Small intestine (tissue), 7 donors: ENCODE data around the gene NADK. TPM values are rescaled to one million over a fixed set of nuclear protein-coding genes. Genes with fewer than 3 reads are reported as not detected.
"Not testable (repeated sequence)": the region's sequence is repeated elsewhere in the genome, so short reads cannot be mapped to it uniquely, and the experiment has no call there.

Source experiments
- DNase-seq, 2 donors: peaks; one replicate each; pipeline versions ENCODE4 v3.0.0 to v3.0.0-alpha.2; 2013
- FAIRE-seq: peaks from 2 replicates; lab custom pipeline; 2012; peaks lifted over from hg19 to GRCh38; lab: Jason Lieb, UNC
- H3K27ac ChIP-seq, 3 donors: one replicate each; pipeline ENCODE4 v1.5.1; 2013; ENCODE audit warnings: low read length in 2 of 3, mild to moderate bottlenecking in 2 of 3, control low read depth in 1 of 3, inconsistent platforms in 1 of 3, low read depth in 1 of 3, moderate library complexity in 1 of 3
- H3K27me3 ChIP-seq, 3 donors: one replicate each; pipeline ENCODE4 v1.6.1; 2013; ENCODE audit warnings: low read length in 3 of 3, inconsistent platforms in 1 of 3; ENCODE audit not compliant: control insufficient read depth in 3 of 3, insufficient read depth in 3 of 3
- H3K36me3 ChIP-seq, 3 donors: one replicate each; pipeline ENCODE4 v1.6.1; 2013; ENCODE audit warnings: low read length in 3 of 3, inconsistent platforms in 1 of 3, low read depth in 1 of 3, mild to moderate bottlenecking in 1 of 3, moderate library complexity in 1 of 3; ENCODE audit not compliant: control insufficient read depth in 3 of 3, insufficient read depth in 2 of 3
- H3K4me1 ChIP-seq, 3 donors: one replicate each; pipeline ENCODE4 v1.6.1; 2013; ENCODE audit warnings: low read length in 2 of 3, inconsistent platforms in 1 of 3, low read depth in 1 of 3, mild to moderate bottlenecking in 1 of 3, moderate library complexity in 1 of 3; ENCODE audit not compliant: control insufficient read depth in 3 of 3, insufficient read depth in 2 of 3
- H3K4me3 ChIP-seq, 3 donors: one replicate each; pipeline ENCODE4 v1.5.1; 2013; ENCODE audit warnings: low read length in 3 of 3, control low read depth in 1 of 3, inconsistent platforms in 1 of 3, low read depth in 1 of 3, mild to moderate bottlenecking in 1 of 3, moderate library complexity in 1 of 3
- H3K9me3 ChIP-seq, 2 donors: one replicate each; pipeline ENCODE4 v1.6.1; 2013; ENCODE audit warnings: low read depth in 1 of 2, low read length in 1 of 2; ENCODE audit not compliant: control insufficient read depth in 2 of 2, insufficient read depth in 1 of 2
- WGBS, 3 donors: extraction: QIAGEN DNeasy Blood & Tissue Kit; methylation state at CpG; one replicate each; pipeline ENCODE4 v1.1.7; 2013; 5-methylcytosine and 5-hydroxymethylcytosine counted together
- polyA plus RNA-seq, 4 donors: library from polyadenylated mRNA; stranded (reverse) in 3 of 4; unstranded in 1 of 4; fragments of 200-250 nt in 3 of 4; fragments of 120-200 nt in 1 of 4; gene quantifications; one replicate each; pipeline versions ENCODE4 v1.2.1 to v1.2.3, GENCODE V29; 2013
- donor health status: healthy with polysubstance abuse.
- donor health status: control.
- donor health status: control.
- donor health status: Bipolar disorder and iron deficiency.
- donor health status: healthy.

Gene NADK
- polyA plus RNA-seq, 4 donors: 56.2 to 84.1 (median 68.9) TPM

DNA sequence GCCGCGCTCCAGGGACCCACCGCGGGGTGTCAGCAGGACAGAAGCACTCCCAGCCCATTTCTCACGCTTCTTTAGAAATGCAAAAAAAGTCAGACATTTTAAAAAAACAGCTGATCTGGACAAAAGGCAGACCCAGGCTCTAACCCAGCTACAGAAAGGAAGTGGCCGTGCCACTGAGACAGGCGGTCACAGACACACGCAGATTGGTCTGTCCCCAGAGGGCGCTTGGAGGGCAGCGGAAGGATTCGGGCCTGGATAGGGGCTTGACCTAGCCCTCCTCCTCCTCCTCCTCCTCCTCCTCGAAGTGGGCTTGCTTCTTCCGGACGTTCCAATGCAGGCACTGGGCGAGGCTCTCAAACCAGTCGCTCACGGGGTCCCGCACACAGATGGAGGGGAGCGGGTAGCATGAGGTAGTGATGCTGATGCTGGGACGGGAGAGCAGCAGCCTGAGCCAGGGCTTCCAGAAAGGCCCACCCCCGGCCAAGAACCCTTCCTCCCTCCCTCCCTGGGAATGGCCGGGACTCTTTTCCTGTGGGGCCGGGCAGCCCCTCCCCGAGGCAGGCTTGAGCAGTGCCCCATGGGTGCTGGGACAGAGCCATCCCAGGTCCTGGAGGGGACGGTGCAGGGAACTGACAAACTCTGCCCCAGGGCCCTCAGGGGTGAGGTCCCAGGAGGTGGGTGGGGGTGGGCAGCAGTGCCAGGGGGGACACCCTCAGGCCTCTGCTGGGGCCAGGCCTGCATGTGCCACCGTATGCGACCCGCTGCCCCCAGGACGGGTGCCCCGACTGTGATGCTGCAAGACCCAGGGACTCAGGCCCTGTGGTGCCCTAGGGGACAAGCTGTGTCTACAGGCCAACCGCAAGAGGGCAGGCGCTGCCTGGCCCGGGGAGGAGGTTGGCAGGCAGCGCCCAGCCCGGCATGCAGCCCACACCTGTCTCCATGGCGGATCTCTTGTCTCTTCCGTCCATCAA lies 25.3 kb downstream of the NADK start:
- Histone ChIP-seq H3K27ac (no peak overlapping the region), H3K4me3 (no peak overlapping the region), H3K27me3 (no peaks in the 10 kb centered on the region), H3K9me3 (no peaks in the 10 kb centered on the region), H3K4me1 (peaks cover 0 to 1% (median under 1%) of the 10 kb centered on the region in 3 donors), H3K36me3 (peaks cover 5 to 61% (median 11%) of the 10 kb centered on the region in 3 donors)
- no peak for FAIRE-seq
- WGBS, 3 donors: 83 to 89% (median 87%) methylated on average over 34 to 37 of the region's 37 CpGs
- no peak for DNase-seq

DNA sequence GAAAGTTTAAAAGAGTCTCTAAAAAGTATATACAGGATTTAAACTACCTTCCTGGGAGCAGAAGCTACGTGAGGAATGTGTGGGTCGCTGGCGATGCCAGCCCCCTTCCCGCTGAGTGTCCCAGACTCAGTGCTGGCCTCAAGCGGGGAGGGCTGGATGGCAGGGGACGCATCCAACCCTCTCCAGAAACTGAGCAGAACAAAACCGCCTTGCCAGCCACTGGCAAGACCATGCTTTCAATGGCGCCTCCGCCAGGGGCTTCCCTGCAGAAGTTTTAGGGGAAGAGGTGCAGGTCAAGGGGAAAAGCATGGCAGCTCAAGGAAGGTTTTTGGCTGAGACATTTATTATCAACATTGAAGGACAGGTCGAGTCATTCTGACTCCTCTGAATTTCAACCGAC lies 26.1 kb downstream of the NADK start:
- no peak overlapping the region for H3K27ac ChIP-seq
- H3K9me3 ChIP-seq: no peaks in the 10 kb centered on the region
- 89 to 93% (median 89%) methylated on average over 11 of the region's 11 CpGs for WGBS, 3 donors
- H3K4me3 ChIP-seq: no peak overlapping the region
- DNase-seq (no peak), FAIRE-seq (no peak)
- H3K36me3 ChIP-seq: peaks cover 5 to 54% (median 11%) of the 10 kb centered on the region in 3 donors
- H3K27me3 ChIP-seq: no peaks in the 10 kb centered on the region
- H3K4me1 ChIP-seq: no peaks in the 10 kb centered on the region

DNA sequence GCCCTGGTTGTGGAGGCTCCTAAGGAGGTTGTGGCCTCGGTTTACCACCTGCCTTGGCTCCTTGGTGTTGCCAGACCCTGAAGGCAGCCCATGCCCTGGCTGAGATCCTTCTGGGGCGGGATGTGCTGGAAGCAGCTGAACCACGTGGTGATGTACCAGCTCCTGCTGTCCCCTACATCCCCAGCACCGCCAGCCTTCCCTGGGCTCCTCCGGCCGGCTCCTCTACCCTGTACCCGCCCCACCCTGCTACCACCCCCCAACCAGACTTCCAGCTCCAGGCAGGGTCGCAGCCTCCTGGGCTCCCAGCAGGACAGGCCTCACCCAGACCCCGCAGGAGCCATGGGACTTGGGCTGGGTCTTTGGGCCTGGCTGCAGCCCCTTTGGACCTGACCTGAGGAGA lies 28.3 kb downstream of the NADK start:
- H3K4me1 ChIP-seq, DNase-seq, H3K27me3 ChIP-seq, FAIRE-seq, H3K9me3 ChIP-seq, H3K27ac ChIP-seq, H3K4me3 ChIP-seq: not testable (repeated sequence)
- peaks cover 3 to 31% (median 11%) of the 10 kb centered on the region in 3 donors for H3K36me3 ChIP-seq
- 87 to 96% (median 89%) methylated on average over 6 to 8 of the region's 9 CpGs for WGBS, 3 donors

DNA sequence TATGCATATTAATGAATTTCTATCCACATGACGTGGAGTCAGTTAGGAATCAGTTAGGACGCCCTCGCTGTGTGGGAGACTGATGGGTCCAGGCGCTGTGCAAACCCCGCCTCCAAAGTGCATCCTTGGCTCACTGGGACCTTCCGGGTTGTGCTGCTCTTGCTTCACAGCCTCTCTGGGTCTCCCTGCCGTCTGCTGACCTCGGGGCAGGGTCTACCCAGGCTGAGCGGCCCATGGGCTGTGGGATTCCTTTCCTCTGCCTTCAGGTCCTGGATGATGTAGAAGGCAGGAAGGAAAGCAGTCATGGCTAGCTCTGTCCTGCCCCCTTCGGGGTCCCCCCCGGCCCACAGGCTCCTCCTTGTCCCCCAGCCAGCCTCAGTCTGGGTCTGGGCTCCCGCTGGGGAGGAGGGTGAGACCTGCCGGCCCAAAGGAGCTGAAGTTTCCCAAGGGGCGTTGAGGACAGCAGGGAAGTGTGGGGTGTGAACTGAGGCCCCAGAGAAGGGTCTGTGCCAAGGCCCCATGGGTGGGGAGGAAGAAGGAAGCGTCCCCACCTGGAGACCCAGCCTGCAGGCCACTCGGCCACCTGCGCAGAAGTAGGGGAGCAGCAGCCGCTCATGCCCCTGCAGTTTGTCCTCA lies 29.5 kb downstream of the NADK start:
- 75 to 76% (median 75%) methylated on average over 16 to 18 of the region's 18 CpGs for WGBS, 3 donors
- Histone ChIP-seq H3K36me3 (peaks cover 2 to 20% (median 8%) of the 10 kb centered on the region in 3 donors), H3K4me3 (no peak overlapping the region), H3K27ac (no peak overlapping the region), H3K27me3 (no peaks in the 10 kb centered on the region), H3K9me3 (no peaks in the 10 kb centered on the region), H3K4me1 (no peaks in the 10 kb centered on the region)
- DNase-seq: no peak
- FAIRE-seq: no peak

DNA sequence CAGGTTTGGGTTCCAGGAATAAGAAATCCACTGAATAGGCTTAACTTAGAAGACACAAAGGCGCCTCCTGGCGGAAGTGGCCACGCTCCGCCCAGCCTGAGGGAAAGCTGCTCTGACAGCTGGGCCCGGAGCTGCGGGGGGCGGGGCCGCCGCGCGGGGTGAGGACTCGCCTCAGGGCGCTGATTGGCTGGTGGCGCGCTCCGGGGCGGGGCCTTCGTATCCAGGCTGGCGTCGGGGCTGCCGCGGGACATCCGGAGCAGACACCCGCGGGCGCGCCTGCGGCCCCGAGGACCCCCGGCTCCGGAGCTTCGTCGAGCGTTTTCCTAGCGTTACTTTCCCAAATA lies 31.7 kb downstream of the NADK start:
- H3K4me3 ChIP-seq: peak overlapping the region in 1 of 3 donors; percentile 36
- H3K4me1 ChIP-seq, H3K27me3 ChIP-seq, DNase-seq, H3K36me3 ChIP-seq, H3K9me3 ChIP-seq, FAIRE-seq: not testable (repeated sequence)
- H3K27ac ChIP-seq: peak overlapping the region; percentile 33 to 92 (median 48)
- WGBS, 3 donors: no CpG with 5 or more reads among the region's 35 CpGs

DNA sequence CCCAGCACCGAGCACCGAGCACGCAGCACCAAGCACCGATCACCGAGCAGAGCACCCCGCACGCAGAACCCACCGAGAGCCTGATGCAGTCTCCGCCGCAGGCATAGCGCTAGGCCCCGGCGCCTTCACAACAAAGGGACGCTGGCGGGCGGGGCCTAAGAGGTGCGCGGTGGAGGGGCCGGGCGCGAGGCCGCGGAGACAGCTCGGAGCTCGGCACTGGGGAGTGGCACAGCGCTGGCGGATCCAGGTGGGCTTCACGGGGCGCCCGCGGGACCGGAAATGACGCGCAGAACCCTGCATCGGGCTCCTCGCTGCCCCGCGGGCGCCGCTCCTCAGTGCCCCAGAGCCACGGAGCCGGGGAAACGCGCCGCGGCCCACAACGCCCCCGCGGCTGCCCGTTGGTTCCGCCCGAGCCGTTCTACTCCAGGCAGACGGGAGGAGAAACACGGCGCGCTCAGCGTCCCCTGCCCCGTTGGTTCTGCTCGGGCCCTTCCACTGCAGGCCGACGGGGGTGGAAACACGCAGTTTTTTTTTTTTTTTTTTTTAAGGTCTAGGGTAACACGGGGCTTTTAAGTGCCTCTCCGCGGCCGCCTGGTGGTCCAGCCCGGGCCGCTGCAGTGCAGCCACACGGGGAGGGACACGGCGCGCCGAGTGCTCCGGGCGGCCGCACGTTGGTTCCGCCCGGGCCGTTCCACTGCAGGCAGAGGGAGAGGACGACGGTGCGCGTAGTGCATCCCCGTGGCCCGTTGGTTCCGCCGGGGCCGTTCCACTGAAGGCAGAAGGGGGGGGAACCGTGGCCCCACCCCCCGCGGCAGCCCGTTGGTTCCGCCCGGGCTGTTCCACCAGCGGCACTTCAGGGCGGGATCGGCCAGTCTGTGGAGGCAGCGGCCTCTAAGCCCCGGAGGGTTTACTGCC lies 32.4 kb downstream of the NADK start:
- H3K9me3 ChIP-seq, FAIRE-seq, H3K27me3 ChIP-seq, H3K4me1 ChIP-seq, H3K36me3 ChIP-seq: not testable (repeated sequence)
- peak; percentile 59 to 82 for DNase-seq
- Histone ChIP-seq H3K4me3 (peak overlapping the region; percentile 27 to 36 (median 30)), H3K27ac (peak overlapping the region; percentile 75 to 92 (median 76))
- 0% methylated on average over 24 to 85 of the region's 101 CpGs for WGBS, 3 donors

DNA sequence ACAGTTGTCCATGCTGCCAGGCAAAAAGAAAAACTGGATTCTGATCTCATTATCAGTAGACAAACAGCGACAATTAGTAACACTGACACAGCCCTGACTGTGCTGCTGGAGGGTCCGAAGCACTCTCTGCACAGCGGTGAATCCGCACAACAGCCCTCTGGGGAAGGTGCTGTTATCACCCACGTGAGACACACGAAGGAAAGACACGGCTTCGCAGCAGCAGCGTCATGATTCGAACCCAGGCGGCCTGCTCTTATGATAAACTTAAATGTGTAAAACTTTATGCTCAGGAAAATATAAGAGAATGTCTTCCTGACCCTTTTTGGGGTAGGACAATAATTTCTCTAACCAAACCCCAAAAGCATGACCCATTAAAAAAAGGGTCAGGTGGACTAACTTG lies 35.7 kb downstream of the NADK start:
- H3K27ac ChIP-seq, H3K9me3 ChIP-seq, H3K27me3 ChIP-seq, H3K4me3 ChIP-seq, DNase-seq, FAIRE-seq, H3K4me1 ChIP-seq: not testable (repeated sequence)
- WGBS, 3 donors: 83 to 89% (median 86%) methylated on average over 11 of the region's 11 CpGs
- H3K36me3 ChIP-seq: peaks cover 0 to 12% (median 0%) of the 10 kb centered on the region in 3 donors

DNA sequence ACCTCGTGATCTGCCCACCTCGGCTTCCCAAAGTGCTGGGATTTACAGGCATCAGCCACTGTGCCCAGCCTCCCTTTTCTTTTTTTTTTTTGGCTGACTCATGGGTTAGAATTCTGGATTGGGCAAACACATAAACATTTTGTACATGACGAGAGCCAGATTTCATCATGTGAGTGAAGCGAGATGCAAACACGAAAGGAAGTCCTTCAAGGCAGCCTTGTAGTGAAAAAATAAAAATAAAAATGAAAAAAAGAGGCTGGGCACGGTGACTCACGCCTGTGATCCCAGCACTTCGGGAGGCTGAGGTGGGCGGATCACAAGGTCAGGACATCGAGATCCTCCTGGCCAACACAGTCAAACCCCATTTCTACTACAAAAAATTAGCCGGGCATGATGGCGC lies 37.3 kb downstream of the NADK start:
- DNase-seq, H3K4me1 ChIP-seq, H3K4me3 ChIP-seq, H3K9me3 ChIP-seq, FAIRE-seq, H3K27me3 ChIP-seq, H3K27ac ChIP-seq: not testable (repeated sequence)
- 74 to 89% (median 78%) methylated on average over 6 to 12 of the region's 12 CpGs for WGBS, 3 donors
- H3K36me3 ChIP-seq: peaks cover 0 to 18% (median 0%) of the 10 kb centered on the region in 3 donors
